GM12874 (cell line): ENCODE measurements around the gene EPHA3.

Experiments used
- CTCF ChIP-seq: IDR thresholded peaks from 2 replicates; pipeline ENCODE4 v1.5.1; 2011; ENCODE audit warnings: low read depth, mild to moderate bottlenecking, control low read depth, low read length, moderate library complexity; ENCODE audit not compliant: insufficient read depth

EPHA3 gene

GRCh38 chr3:89107461-89108290 is at the start of gene EPHA3:
Gene EPHA3, plus strand, starts transcription at chr3:89107621. Its CDS starts 128 bp downstream, at chr3:89107749.
- no peak for TF ChIP-seq CTCF

DNA sequence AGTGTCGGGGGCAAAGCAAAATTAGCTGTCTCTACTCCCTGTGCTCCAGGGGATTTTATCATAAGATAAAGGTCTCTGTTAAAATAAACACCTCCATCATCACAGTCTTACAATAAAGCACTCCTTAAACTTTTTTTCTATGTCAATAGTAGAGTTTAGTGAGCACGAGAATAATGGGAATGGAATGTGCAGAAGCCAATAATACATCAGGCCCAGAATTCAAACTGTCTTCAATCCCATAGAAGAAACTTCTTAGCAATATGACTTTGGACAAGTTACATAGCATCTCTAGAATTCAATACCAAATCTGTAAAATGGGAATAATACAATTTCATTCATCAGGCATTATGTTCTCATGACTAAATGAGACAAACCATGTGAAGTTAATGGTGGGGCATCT is 49.0 kb upstream of the EPHA3 start:
- TF ChIP-seq CTCF: no peak

DNA sequence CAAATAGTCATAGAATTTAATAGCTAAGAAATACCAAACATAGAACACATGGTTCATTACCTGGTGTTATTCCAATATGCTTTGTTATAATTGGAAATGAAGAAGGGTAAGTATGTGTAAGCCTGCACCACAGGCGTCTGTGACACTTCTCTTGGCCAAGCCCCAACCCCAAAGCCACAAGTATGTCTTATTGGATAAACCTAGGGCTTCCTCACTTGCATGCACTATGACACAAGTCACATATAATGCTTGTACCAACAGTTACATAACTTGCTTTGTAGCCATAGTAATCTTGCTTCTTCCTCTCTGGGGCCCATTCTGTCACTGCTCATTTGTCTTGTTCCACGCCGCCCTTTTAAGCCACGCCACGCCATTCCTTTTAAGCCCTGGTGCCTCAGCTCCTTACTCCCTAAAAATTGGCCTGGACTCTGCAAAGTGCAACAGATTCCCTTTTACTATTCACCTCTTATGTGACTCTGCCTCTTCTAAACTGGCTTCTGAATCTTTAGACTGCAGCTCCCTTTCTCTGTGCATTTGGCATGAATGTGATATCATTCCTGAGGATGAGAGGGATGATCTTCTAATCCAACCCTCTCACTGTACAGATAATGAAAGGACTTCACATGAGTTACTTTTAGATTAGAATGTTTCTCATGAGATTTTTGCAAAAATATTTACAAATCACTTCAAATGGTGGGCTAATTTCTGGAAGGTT is 48.1 kb upstream of the EPHA3 start:
- TF ChIP-seq CTCF: no peak

GRCh38 chr3:89061259-89061658 is 46.2 kb upstream of the EPHA3 start:
- TF ChIP-seq CTCF: no peak

GRCh38 chr3:89067736-89068135 is 39.7 kb upstream of the EPHA3 start:
- TF ChIP-seq CTCF: no peak

- TF ChIP-seq CTCF: no peak
These were observed 34.8 kb upstream of the EPHA3 start for GRCh38 chr3:89072642-89073041.

DNA sequence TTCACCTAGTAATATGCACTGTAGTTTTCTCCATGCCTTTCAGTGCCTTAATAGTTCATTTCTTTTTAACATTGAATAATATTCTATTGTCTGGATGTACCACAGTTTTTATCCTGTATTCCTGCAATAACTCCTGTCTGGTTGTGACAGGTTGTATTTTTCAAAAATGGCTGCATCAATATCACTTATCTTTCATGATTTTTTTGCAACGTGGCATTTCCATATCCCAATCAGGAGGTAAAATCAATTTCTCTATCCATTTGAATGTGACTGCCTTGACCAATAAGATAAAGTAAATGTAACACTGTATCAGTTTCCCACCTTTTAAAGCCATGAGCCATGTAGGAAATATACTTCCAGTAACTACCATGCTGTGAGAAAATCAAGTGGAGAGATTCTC is 27.5 kb upstream of the EPHA3 start:
- TF ChIP-seq CTCF: no peak
